ENCODE data around the gene JARID2.

JARID2 gene

DNA sequence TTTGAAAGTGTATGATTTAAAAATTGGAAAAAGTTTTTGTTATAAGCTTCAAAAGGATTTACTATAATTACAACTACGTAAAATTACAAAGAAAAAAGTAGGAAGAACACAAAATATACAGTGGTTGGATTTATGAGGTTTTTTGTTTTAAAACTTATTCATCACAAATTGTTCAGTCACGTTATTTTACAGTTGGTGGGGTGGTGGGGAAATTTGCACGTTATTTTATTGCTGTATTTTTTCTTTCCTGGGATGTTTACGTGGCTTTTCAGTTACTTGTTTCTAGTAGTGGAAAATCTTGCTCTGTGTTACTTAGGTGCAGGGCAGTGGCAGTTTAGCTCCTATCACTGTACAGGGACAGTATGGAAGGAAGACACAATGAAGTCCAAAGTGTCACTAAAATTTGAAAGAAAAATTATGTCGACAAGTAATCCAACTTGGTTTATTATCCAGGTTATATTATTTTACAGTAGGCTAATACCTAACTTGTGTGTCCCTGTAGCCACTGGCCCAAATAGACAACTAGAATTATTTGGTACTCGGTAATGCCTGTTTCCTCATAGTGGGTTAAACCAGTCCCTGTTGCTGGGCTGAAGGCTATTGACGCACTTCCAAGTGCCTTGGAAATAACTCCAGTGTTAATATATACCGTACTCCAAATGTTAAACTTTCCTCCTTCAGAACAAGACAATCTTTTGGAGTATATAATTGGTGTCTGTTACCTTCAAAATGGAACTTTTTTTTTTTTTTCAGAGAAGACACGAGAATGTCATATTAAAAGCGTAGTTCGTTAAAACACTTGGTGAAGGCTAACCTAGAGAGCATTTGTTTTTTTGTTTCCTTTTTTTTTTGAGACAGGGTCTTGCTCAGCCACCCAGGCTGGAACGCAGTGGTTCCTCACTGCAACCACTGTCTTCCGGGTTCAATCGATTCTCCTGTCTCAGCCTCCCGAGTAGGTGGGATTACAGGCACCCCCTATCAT lies 4.6 kb downstream of the JARID2 start:
- Histone ChIP-seq H3K27me3 (ENCODE audit: control insufficient read depth, insufficient read depth, low read length) (no peaks in the 10 kb centered on the region), H3K36me3 (ENCODE audit: control insufficient read depth, insufficient read depth, low read length) (no peaks in the 10 kb centered on the region), H3K4me3 (ENCODE audit: low read length) (no peak overlapping the region), H3K4me1 (ENCODE audit: control insufficient read depth, insufficient read depth, low read length) (no peaks in the 10 kb centered on the region), H3K9ac (ENCODE audit: low read length) (no peak overlapping the region), H3K27ac (ENCODE audit: low read depth, low read length) (no peak overlapping the region)

GRCh38 chr6:15252195-15252594 lies 6.3 kb downstream of the JARID2 start:
- Histone ChIP-seq H3K4me3 (ENCODE audit: low read length) (no peak overlapping the region), H3K9ac (ENCODE audit: low read length) (no peak overlapping the region), H3K4me1 (ENCODE audit: control insufficient read depth, insufficient read depth, low read length) (peaks cover 4% of the 10 kb centered on the region), H3K27ac (ENCODE audit: low read depth, low read length) (no peak overlapping the region), H3K27me3 (ENCODE audit: control insufficient read depth, insufficient read depth, low read length) (no peaks in the 10 kb centered on the region), H3K36me3 (ENCODE audit: control insufficient read depth, insufficient read depth, low read length) (no peaks in the 10 kb centered on the region)

GRCh38 chr6:15253203-15254022 lies 7.5 kb downstream of the JARID2 start:
- Histone ChIP-seq H3K4me3 (ENCODE audit: low read length) (no peak overlapping the region), H3K36me3 (ENCODE audit: control insufficient read depth, insufficient read depth, low read length) (no peaks in the 10 kb centered on the region), H3K4me1 (ENCODE audit: control insufficient read depth, insufficient read depth, low read length) (peaks cover 4% of the 10 kb centered on the region), H3K9ac (ENCODE audit: low read length) (no peak overlapping the region), H3K27ac (ENCODE audit: low read depth, low read length) (no peak overlapping the region), H3K27me3 (ENCODE audit: control insufficient read depth, insufficient read depth, low read length) (no peaks in the 10 kb centered on the region)

- no peaks in the 10 kb centered on the region for H3K36me3 ChIP-seq (ENCODE audit: control insufficient read depth, insufficient read depth, low read length)
- peaks cover 6% of the 10 kb centered on the region for H3K4me1 ChIP-seq (ENCODE audit: control insufficient read depth, insufficient read depth, low read length)
- no peak overlapping the region for H3K9ac ChIP-seq (ENCODE audit: low read length)
- no peak overlapping the region for H3K4me3 ChIP-seq (ENCODE audit: low read length)
- no peaks in the 10 kb centered on the region for H3K27me3 ChIP-seq (ENCODE audit: control insufficient read depth, insufficient read depth, low read length)
- no peak overlapping the region for H3K27ac ChIP-seq (ENCODE audit: low read depth, low read length)
These were observed 8.5 kb downstream of the JARID2 start for GRCh38 chr6:15254070-15254975.

DNA sequence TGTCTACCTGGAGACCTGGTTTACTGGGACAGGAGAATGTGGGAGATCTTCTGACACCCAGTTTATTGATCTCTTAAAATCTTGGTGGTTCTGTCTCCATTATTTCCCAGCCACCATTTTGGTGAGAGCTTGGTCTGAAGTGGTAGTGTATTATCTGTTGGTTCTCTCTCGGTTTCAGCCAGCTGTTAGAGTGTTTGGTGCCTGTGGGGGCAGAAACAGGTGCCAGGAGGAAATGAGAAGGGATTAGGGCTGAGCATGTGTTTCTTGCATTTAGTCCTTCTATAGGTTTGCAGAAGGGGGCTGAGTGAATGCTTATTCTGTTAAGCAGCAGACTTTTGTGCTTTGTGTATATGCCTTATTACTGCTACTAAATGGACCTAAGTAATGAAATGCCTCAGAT lies 9.6 kb downstream of the JARID2 start:
- Histone ChIP-seq H3K27me3 (ENCODE audit: control insufficient read depth, insufficient read depth, low read length) (no peaks in the 10 kb centered on the region), H3K27ac (ENCODE audit: low read depth, low read length) (no peak overlapping the region), H3K4me3 (ENCODE audit: low read length) (no peak overlapping the region), H3K36me3 (ENCODE audit: control insufficient read depth, insufficient read depth, low read length) (no peaks in the 10 kb centered on the region), H3K4me1 (ENCODE audit: control insufficient read depth, insufficient read depth, low read length) (peaks cover 17% of the 10 kb centered on the region), H3K9ac (ENCODE audit: low read length) (no peak overlapping the region)

GRCh38 chr6:15255909-15256395 lies 10.1 kb downstream of the JARID2 start:
- Histone ChIP-seq H3K27ac (ENCODE audit: low read depth, low read length) (no peak overlapping the region), H3K4me1 (ENCODE audit: control insufficient read depth, insufficient read depth, low read length) (peaks cover 20% of the 10 kb centered on the region), H3K27me3 (ENCODE audit: control insufficient read depth, insufficient read depth, low read length) (no peaks in the 10 kb centered on the region), H3K9ac (ENCODE audit: low read length) (no peak overlapping the region), H3K4me3 (ENCODE audit: low read length) (no peak overlapping the region), H3K36me3 (ENCODE audit: control insufficient read depth, insufficient read depth, low read length) (no peaks in the 10 kb centered on the region)

GRCh38 chr6:15256538-15257271 lies 10.8 kb downstream of the JARID2 start:
- H3K27me3 ChIP-seq (ENCODE audit: control insufficient read depth, insufficient read depth, low read length), result no peaks in the 10 kb centered on the region
- H3K4me3 ChIP-seq (ENCODE audit: low read length), result no peak overlapping the region
- H3K36me3 ChIP-seq (ENCODE audit: control insufficient read depth, insufficient read depth, low read length), result no peaks in the 10 kb centered on the region
- no peak overlapping the region for H3K27ac ChIP-seq (ENCODE audit: low read depth, low read length)
- no peak overlapping the region for H3K9ac ChIP-seq (ENCODE audit: low read length)
- peaks cover 20% of the 10 kb centered on the region for H3K4me1 ChIP-seq (ENCODE audit: control insufficient read depth, insufficient read depth, low read length)

GRCh38 chr6:15257357-15258132 lies 11.7 kb downstream of the JARID2 start:
- Histone ChIP-seq H3K4me1 (ENCODE audit: control insufficient read depth, insufficient read depth, low read length) (peaks cover 20% of the 10 kb centered on the region), H3K4me3 (ENCODE audit: low read length) (no peak overlapping the region), H3K36me3 (ENCODE audit: control insufficient read depth, insufficient read depth, low read length) (no peaks in the 10 kb centered on the region), H3K9ac (ENCODE audit: low read length) (no peak overlapping the region), H3K27me3 (ENCODE audit: control insufficient read depth, insufficient read depth, low read length) (no peaks in the 10 kb centered on the region), H3K27ac (ENCODE audit: low read depth, low read length) (no peak overlapping the region)

GRCh38 chr6:15259766-15260098 lies 13.9 kb downstream of the JARID2 start:
- no peak overlapping the region for H3K27ac ChIP-seq (ENCODE audit: low read depth, low read length)
- no peaks in the 10 kb centered on the region for H3K36me3 ChIP-seq (ENCODE audit: control insufficient read depth, insufficient read depth, low read length)
- H3K4me3 ChIP-seq (ENCODE audit: low read length), result no peak overlapping the region
- no peaks in the 10 kb centered on the region for H3K27me3 ChIP-seq (ENCODE audit: control insufficient read depth, insufficient read depth, low read length)
- H3K4me1 ChIP-seq (ENCODE audit: control insufficient read depth, insufficient read depth, low read length), result peaks cover 22% of the 10 kb centered on the region
- no peak overlapping the region for H3K9ac ChIP-seq (ENCODE audit: low read length)

DNA sequence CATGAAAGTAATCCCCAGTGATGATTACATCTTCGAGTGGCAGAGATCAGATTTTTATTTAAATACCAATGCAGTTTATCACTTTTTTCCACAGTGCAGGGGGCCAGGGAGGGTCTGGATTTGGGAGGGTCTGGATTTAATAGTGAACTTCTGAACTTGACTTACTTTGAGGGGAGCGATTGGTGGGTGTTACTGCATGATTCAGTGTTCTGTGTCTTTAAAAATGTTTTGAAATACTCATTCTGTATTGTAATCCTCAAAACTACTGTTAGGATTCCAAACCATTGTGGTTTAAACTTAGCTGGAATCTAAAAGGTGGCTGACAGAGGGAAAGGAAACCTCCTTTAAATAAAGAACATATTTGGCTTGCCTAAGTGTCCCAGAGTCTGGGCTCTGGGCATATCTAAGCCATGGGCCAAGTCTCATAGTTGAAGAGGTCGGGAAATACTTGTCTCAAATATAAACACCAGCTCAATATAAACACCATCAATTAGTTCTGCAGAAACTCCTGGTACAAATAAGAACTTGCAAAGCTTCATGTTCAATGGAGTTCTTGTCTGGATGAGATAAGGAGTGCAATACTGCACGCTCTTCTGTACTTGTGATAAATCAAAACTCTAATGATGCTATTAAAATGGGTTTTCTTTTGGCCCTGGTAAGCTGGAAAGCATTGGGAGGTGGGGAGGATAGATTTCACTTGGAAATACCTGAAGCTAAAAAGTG lies 14.4 kb downstream of the JARID2 start:
- Histone ChIP-seq H3K27me3 (ENCODE audit: control insufficient read depth, insufficient read depth, low read length) (no peaks in the 10 kb centered on the region), H3K27ac (ENCODE audit: low read depth, low read length) (no peak overlapping the region), H3K9ac (ENCODE audit: low read length) (no peak overlapping the region), H3K4me3 (ENCODE audit: low read length) (no peak overlapping the region), H3K36me3 (ENCODE audit: control insufficient read depth, insufficient read depth, low read length) (no peaks in the 10 kb centered on the region), H3K4me1 (ENCODE audit: control insufficient read depth, insufficient read depth, low read length) (peaks cover 26% of the 10 kb centered on the region)
